ENCODE results near the gene ZNF735.
"Not testable (repeated sequence)": the region's sequence is repeated elsewhere in the genome, so short reads cannot be mapped to it uniquely, and the experiment has no call there.

Gene ZNF735

GRCh38 chr7:64206903-64207302 is at the start of gene ZNF735:
Gene ZNF735 (plus strand): TSS chr7:64207203. CDS start chr7:64207203, 0 bp downstream.
- DNase-seq (ENCODE audit: low read depth in 2 of 2), result no peak

DNA sequence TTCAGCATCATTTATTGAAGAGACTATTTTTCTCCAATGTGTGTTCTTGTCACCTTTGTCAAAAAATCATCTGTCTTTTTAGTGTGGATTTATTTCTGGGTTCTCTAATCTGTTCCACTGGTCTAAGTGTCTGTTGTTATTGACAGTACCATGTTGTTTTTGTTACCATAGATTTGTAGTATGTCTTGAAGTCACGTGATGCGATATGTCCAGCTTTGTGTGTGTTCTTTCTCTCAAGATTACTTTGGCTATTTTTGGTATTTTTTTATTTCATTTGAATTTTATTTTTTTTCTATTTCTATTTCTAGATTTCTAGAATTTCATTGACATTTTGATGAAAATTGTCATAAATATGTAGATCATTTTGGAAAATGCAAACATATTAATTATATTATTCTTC is 36.0 kb upstream of the ZNF735 start:
- DNase-seq (ENCODE audit: low read depth in 2 of 2), result not testable (repeated sequence)

DNA sequence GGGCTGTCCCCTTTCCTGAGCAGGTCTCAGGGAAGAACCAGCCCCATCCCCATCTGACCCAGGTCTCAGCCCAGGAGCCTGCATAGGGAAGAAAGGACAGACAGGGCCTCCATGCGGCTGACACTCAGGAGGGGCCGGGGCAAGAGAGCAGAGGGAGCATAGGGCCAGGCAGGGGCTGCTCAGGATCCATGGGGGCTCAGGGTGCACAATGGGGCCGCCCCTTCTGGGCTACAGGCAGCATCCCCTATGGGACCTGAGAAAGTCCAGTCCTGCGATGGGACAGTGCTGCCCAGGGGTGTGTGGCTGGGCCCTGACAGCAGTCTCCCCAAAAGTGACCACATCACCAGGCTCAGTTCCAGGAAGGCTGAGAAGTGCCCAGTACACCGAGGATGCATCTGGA is 32.7 kb upstream of the ZNF735 start:
- DNase-seq (ENCODE audit: low read depth in 2 of 2), result no peak

DNA sequence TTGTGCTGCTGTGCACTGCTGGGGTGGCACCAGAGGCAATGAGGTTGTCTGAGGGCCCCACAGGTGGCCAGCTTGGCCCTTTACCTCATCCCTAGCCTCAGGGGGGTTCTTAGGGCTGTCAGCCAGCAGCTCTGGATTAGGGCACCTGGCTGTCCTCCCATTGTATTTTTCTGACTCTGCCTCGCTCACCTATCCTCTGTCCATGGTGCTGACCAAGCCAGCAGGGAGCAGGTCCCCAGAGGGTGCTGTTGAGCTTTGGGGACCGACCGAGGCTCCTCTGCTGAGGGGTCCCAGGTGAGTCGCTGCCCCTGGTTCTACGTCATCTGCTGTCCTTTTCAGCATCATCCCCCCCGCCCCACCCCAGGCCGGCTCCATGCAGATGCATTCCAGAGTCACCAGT is 32.1 kb upstream of the ZNF735 start:
- DNase-seq (ENCODE audit: low read depth in 2 of 2), result no peak

- DNase-seq (ENCODE audit: low read depth in 2 of 2), result no peak
These were observed 26.0 kb upstream of the ZNF735 start for GRCh38 chr7:64180989-64181388.

GRCh38 chr7:64181586-64181985 is 25.4 kb upstream of the ZNF735 start:
- no peak for DNase-seq (ENCODE audit: low read depth in 2 of 2)

DNA sequence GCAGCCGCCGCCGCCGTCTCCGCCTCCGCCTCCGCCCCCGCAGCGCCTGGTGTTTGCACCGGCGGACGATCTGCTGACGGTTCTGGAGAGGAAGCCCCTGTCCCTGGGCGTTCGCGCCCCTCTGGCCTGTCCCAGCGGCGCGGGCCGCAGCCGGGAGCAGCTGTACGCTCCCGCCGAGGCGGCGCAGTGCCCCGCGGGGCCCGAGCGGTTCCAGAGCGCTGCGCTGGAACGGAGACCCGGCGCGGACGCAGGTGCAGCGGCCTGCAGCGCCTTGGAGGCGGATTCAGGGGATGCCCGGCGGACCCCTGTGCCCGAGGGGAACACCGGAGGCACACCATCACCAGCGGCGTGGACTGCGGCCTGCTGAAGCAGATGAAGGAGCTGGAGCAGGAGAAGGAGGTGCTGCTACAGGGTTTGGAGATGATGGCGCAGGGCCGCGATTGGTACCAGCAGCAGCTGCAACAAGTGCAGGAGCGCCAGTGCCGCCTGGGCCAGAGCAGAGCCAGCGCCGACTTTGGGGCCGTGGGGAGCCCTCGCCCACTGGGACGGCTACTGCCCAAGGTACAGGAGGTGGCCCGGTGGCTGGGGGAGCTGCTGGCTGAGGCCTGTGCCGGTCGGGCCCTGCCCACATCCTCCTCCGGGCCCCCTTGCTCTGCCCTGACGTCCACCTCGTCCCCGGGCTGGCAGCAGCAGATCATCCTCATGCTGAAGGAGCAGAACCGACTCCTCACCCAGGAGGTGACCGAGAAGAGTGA is 24.8 kb upstream of the ZNF735 start:
- no peak for DNase-seq (ENCODE audit: low read depth in 2 of 2)

DNA sequence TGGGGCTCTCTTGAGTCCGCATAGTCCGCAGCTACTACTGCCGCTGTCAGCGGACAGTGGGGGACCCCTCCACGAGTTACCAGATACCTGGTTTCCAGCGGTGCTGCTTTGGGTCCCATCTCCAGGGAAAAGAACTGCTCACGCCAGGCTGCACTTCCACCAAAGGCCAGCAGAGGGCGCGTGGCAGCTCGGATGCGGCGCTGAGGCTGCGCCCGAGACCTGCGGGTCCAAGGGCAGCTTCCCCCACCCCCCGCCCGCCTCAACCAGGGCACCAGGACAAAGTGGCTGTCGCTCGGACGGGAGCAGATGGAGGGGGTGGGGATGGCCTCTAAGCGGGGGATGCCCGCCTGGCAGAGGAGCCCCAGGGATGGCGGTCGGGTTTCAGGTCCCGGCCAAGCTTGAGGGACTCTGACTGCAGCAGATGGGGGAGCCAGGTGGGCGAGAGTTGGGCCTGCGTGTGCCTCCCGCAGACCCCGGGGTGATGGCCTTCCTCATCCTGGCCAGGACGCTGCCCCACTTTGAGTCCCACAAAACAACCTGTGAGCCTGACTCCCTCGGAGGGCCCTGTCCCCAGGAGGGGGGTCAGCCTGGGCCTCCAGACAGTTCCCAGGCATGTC is 23.8 kb upstream of the ZNF735 start:
- no peak for DNase-seq (ENCODE audit: low read depth in 2 of 2)

GRCh38 chr7:64183827-64184372 is 23.1 kb upstream of the ZNF735 start:
- DNase-seq (ENCODE audit: low read depth in 2 of 2), result no peak

DNA sequence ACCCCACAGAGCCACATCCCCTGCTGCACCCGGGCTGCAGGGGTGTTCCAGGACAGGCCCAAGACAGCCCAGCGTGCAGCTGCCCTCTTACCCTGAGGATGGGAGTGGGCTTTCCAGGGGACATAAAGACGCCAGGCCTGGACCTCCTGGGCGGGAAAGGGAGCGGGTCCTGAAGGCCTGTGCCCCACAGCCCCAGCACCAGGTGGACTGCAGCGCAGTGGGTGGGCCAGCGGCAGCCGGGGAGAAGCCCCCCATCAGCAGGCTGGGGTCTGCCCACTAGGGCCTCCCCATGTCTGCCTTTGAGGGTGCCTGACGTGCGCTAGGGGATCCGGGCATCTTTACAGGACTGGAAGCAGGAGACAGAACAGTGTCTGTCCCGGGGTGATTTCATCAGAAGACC is 22.6 kb upstream of the ZNF735 start:
- DNase-seq (ENCODE audit: low read depth in 2 of 2), result no peak

DNA sequence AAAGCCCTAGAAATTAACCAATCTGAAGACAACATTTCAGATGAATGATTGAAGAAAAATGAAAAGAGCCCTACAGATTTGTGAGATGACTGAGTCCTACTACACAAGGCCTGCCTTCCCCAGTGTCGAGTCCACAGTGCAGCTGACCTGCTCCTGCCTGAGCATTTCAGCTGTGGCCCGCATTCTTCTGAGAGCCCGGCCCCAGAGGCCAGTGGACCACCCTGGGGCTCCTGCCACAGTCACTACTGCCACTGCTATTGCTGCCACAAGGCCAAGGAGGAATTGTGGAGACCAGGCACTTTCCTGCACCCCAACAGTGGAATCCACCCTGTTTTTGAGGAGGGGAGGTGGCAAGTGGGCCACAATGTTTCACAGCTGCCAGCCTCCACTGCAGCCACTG is 19.6 kb upstream of the ZNF735 start:
- no peak for DNase-seq (ENCODE audit: low read depth in 2 of 2)

GRCh38 chr7:64192148-64192704 is 14.8 kb upstream of the ZNF735 start:
- DNase-seq (ENCODE audit: low read depth in 2 of 2), result no peak

- no peak for DNase-seq (ENCODE audit: low read depth in 2 of 2)
These were observed 14.2 kb upstream of the ZNF735 start for GRCh38 chr7:64192775-64193174.

DNA sequence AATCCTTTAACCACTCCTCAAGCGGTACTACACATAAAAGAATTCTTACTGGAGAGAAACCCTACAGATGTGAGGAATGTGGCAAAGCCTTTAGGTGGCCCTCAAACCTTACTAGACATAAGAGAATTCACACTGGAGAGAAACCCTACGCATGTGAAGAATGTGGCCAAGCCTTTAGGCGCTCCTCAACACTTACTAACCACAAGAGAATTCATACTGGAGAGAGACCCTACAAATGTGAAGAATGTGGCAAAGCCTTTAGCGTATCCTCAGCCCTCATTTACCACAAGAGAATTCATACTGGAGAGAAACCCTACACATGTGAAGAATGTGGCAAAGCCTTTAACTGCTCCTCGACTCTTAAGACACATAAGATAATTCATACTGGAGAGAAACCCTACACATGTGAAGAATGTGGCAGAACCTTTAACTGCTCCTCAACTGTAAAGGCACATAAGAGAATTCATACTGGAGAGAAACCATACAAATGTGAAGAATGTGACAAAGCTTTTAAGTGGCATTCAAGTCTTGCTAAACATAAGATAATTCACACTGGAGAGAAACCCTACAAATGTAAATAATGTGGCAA is 12.8 kb downstream of the ZNF735 start:
- not testable (repeated sequence) for DNase-seq (ENCODE audit: low read depth in 2 of 2)

GRCh38 chr7:64223366-64223765 is 16.4 kb downstream of the ZNF735 start:
- DNase-seq (ENCODE audit: low read depth in 2 of 2), result no peak

- not testable (repeated sequence) for DNase-seq (ENCODE audit: low read depth in 2 of 2)
These were observed 21.2 kb downstream of the ZNF735 start, which contains the start of gene ZNF679 for GRCh38 chr7:64228174-64228573. Gene ZNF679 (plus strand): TSS chr7:64228474. CDS start chr7:64249118, 20,644 bp downstream.

DNA sequence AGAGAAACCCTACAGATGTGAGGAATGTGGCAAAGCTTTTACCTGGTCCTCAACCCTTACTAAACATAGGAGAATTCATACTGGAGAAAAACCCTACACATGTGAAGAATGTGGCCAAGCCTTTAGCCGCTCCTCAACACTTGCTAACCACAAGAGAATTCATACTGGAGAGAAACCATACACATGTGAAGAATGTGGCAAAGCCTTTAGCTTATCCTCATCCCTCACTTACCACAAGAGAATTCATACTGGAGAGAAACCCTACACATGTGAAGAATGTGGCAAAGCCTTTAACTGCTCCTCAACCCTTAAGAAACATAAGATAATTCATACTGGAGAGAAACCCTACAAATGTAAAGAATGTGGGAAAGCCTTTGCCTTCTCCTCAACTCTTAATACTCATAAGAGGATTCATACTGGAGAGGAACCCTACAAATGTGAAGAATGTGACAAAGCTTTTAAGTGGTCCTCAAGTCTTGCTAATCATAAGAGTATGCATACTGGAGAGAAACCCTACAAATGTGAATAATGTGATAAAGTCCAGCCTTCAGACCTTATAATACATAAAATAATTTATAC is 59.4 kb downstream of the ZNF735 start:
- no peak for DNase-seq (ENCODE audit: low read depth in 2 of 2)

All from fibroblast of skin of left biceps (primary cell).